ENCODE results near the gene TJP3. TPM values are rescaled to one million over a fixed set of nuclear protein-coding genes. Genes with fewer than 3 reads are reported as not detected.

TJP3 gene
- total RNA-seq, 3 donors from 2014 or later, result 0.16 to 36.6 (median 20.0) TPM

GRCh38 chr19:3693025-3693925, 14.9 kb upstream of the TJP3 start:
- Histone ChIP-seq H3K36me3 (no peaks in the 10 kb centered on the region), H3K9me3 (no peaks in the 10 kb centered on the region), H3K4me3 (no peak overlapping the region), H3K27me3 (no peaks in the 10 kb centered on the region), H3K4me1 (peaks cover 0 to 4% of the 10 kb centered on the region in 2 donors), H3K27ac (no peak overlapping the region)
- TF ChIP-seq CTCF (IDR thresholded peaks at IDR 0.05) (no peak), POLR2AphosphoS5 (IDR thresholded peaks at IDR 0.05) (no peak), POLR2A (IDR thresholded peaks at IDR 0.05) (no peak)
- intact Hi-C loops (cut with DNase I; ENCODE audit: low total_unique reads), result no loop called here
- DNase-seq (ENCODE audit: low spot score in 2 of 2), result no peak

GRCh38 chr19:3694361-3695123, 13.6 kb upstream of the TJP3 start:
- Histone ChIP-seq H3K36me3 (no peaks in the 10 kb centered on the region), H3K9me3 (no peaks in the 10 kb centered on the region), H3K4me3 (no peak overlapping the region), H3K4me1 (peaks cover 0 to 5% of the 10 kb centered on the region in 2 donors), H3K27me3 (no peaks in the 10 kb centered on the region), H3K27ac (no peak overlapping the region)
- no peak for DNase-seq (ENCODE audit: low spot score in 2 of 2)
- intact Hi-C loops (cut with DNase I; ENCODE audit: low total_unique reads), result no loop called here
- TF ChIP-seq POLR2AphosphoS5 (IDR thresholded peaks at IDR 0.05), result no peak
- TF ChIP-seq CTCF (IDR thresholded peaks at IDR 0.05), result no peak
- no peak for TF ChIP-seq POLR2A (IDR thresholded peaks at IDR 0.05)

- Histone ChIP-seq H3K4me1 (peaks cover 0 to 5% of the 10 kb centered on the region in 2 donors), H3K27ac (no peak overlapping the region)
- intact Hi-C loops (cut with DNase I; ENCODE audit: low total_unique reads), result no loop called here
Observed at GRCh38 chr19:3695124-3695733, 13.0 kb upstream of the TJP3 start.

GRCh38 chr19:3695986-3696659, 12.1 kb upstream of the TJP3 start:
- Histone ChIP-seq H3K27me3 (no peaks in the 10 kb centered on the region), H3K27ac (no peak overlapping the region), H3K36me3 (no peaks in the 10 kb centered on the region), H3K4me3 (no peak overlapping the region), H3K9me3 (no peaks in the 10 kb centered on the region), H3K4me1 (peaks cover 3 to 5% of the 10 kb centered on the region in 2 donors)
- intact Hi-C loops (cut with DNase I; ENCODE audit: low total_unique reads), result no loop called here
- DNase-seq (ENCODE audit: low spot score in 2 of 2), result no peak
- TF ChIP-seq POLR2A (IDR thresholded peaks at IDR 0.05) (no peak), POLR2AphosphoS5 (IDR thresholded peaks at IDR 0.05) (no peak), CTCF (IDR thresholded peaks at IDR 0.05) (no peak)

More at GRCh38 chr19:3695124-3695733, 13.0 kb upstream of the TJP3 start:
- Histone ChIP-seq H3K4me3 (no peak overlapping the region), H3K27me3 (no peaks in the 10 kb centered on the region), H3K36me3 (no peaks in the 10 kb centered on the region), H3K9me3 (no peaks in the 10 kb centered on the region)
- TF ChIP-seq POLR2A (IDR thresholded peaks at IDR 0.05) (no peak), POLR2AphosphoS5 (IDR thresholded peaks at IDR 0.05) (no peak), CTCF (IDR thresholded peaks at IDR 0.05) (no peak)
- DNase-seq (ENCODE audit: low spot score in 2 of 2), result no peak
